H1 (cell line): ENCODE results near the gene UTP25. TPM values are rescaled to one million over a fixed set of nuclear protein-coding genes. Genes with fewer than 3 reads are reported as not detected.

Experiments
- CTCF ChIA-PET: fragments of 300-600 bp; sonication (Branson Sonifier 250); formaldehyde crosslinking; loops from one replicate; lab custom pipeline; 2021; ENCODE audit not compliant: partially characterized antibody; lab: Charles Lee
- POLR2A ChIA-PET: fragments of 300-600 bp; sonication (Branson Sonifier 250); formaldehyde crosslinking; loops from one replicate; lab custom pipeline; 2021; ENCODE audit warnings: inconsistent platforms; ENCODE audit not compliant: partially characterized antibody; lab: Charles Lee
- DNase-seq, 2 experiments: peaks; one replicate each; pipeline versions ENCODE4 v3.0.0 to v3.0.0-alpha.2; 2010 to 2022; ENCODE audit warnings: low spot score in 2 of 2, low read depth in 1 of 2, mixed read lengths in 1 of 2
- FAIRE-seq: peaks from 2 replicates; lab custom pipeline; 2011; peaks lifted over from hg19 to GRCh38; lab: Jason Lieb, UNC
- H2AFZ ChIP-seq: 2 replicates; pipeline ENCODE4 v1.8.1; 2012; ENCODE audit warnings: low read length, inconsistent platforms
- H2AK5ac ChIP-seq: 2 replicates; pipeline ENCODE4 v1.6.1; 2013; ENCODE audit warnings: low read depth, low read length
- H2BK120ac ChIP-seq: replicated peaks from 2 replicates; pipeline ENCODE3; 2013; ENCODE audit warnings: low read depth, low read length, inconsistent platforms
- H2BK12ac ChIP-seq: 2 replicates; pipeline ENCODE4 v1.6.1; 2013; ENCODE audit warnings: low read depth, low read length
- H2BK15ac ChIP-seq: 2 replicates; pipeline ENCODE4 v1.6.1; 2013; ENCODE audit warnings: low read length
- H2BK20ac ChIP-seq: 2 replicates; pipeline ENCODE4 v1.6.1; 2013; ENCODE audit warnings: low read length
- H2BK5ac ChIP-seq: 2 replicates; pipeline ENCODE4 v1.6.1; 2013; ENCODE audit warnings: low read depth, low read length
- H3K14ac ChIP-seq: 2 replicates; pipeline ENCODE4 v1.6.1; 2013; ENCODE audit warnings: inconsistent platforms; ENCODE audit not compliant: insufficient read length
- H3K18ac ChIP-seq: 2 replicates; pipeline ENCODE4 v1.6.1; 2013; ENCODE audit warnings: low read length; ENCODE audit errors: extremely low read depth
- H3K23ac ChIP-seq: 2 replicates; pipeline ENCODE4 v1.6.1; 2013; ENCODE audit warnings: inconsistent platforms; ENCODE audit not compliant: insufficient read length
- H3K23me2 ChIP-seq: 2 replicates; pipeline ENCODE4 v1.6.1; 2013; ENCODE audit warnings: low read depth, low read length
- H3K27ac ChIP-seq: 2 replicates; pipeline ENCODE4 v1.6.1; 2011; ENCODE audit warnings: low read depth, low read length, inconsistent platforms
- H3K27me3 ChIP-seq, 4 experiments: replicated peaks in 1 of 4; 1 replicate in 1 of 4; 2 replicates in 3 of 4; pipeline versions ENCODE4 v1.6.1 to v1.8.1; 2011 to 2013; ENCODE audit warnings: low read length in 3 of 4, mild to moderate bottlenecking in 3 of 4, inconsistent platforms in 2 of 4, mixed read lengths in 2 of 4, moderate library complexity in 1 of 4; ENCODE audit not compliant: control insufficient read depth in 3 of 4, insufficient read depth in 3 of 4; ENCODE audit errors: extremely low read depth in 1 of 4
- H3K36me3 ChIP-seq, 4 experiments: 2 replicates each; pipeline versions ENCODE4 v1.6.1 to v1.8.1; 2011 to 2013; ENCODE audit warnings: mild to moderate bottlenecking in 4 of 4, low read length in 3 of 4, moderate library complexity in 2 of 4, control low read depth in 1 of 4, inconsistent platforms in 1 of 4; ENCODE audit not compliant: insufficient read depth in 4 of 4, control insufficient read depth in 2 of 4
- H3K4ac ChIP-seq: replicated peaks from 2 replicates; pipeline ENCODE3; 2013; ENCODE audit warnings: low read length, low read depth, mixed read lengths, inconsistent platforms; ENCODE audit not compliant: insufficient read length
- H3K4me1 ChIP-seq, 4 experiments: replicated peaks in 1 of 4; 1 replicate in 1 of 4; 2 replicates in 3 of 4; pipeline versions ENCODE4 v1.6.1 to v1.8.1; 2011 to 2013; ENCODE audit warnings: low read length in 3 of 4, inconsistent platforms in 2 of 4, mixed read lengths in 1 of 4; ENCODE audit not compliant: insufficient read depth in 4 of 4, control insufficient read depth in 3 of 4
- H3K4me2 ChIP-seq, 2 experiments: 2 replicates each; pipeline versions ENCODE4 v1.6.1 to v1.8.1; 2011 to 2013; ENCODE audit warnings: low read depth in 2 of 2, low read length in 2 of 2, control low read depth in 1 of 2, inconsistent platforms in 1 of 2, mild to moderate bottlenecking in 1 of 2; ENCODE audit not compliant: insufficient read depth in 1 of 2
- H3K4me3 ChIP-seq, 4 experiments: fragments of 200-600, 300-600 bp in 1 of 4; sonication (generic), shearing (Covaris generic), sonication (Bioruptor Twin) in 1 of 4; 2 replicates each; pipeline versions ENCODE4 v1.5.1 to v1.8.1; 2011 to 2016; ENCODE audit warnings: low read length in 4 of 4, low read depth in 3 of 4, control low read depth in 2 of 4, inconsistent platforms in 2 of 4, mild to moderate bottlenecking in 2 of 4, mixed read lengths in 1 of 4, moderate library complexity in 1 of 4; ENCODE audit not compliant: insufficient read depth in 2 of 4; ENCODE audit errors: extremely low read depth in 1 of 4
- H3K56ac ChIP-seq: replicated peaks from 2 replicates; pipeline ENCODE3; 2013; ENCODE audit warnings: low read depth, mild to moderate bottlenecking, mixed read lengths, low read length, inconsistent platforms; ENCODE audit not compliant: insufficient read length
- H3K79me1 ChIP-seq: 2 replicates; pipeline ENCODE4 v1.6.1; 2013; ENCODE audit warnings: low read depth, low read length, control low read depth
- H3K79me2 ChIP-seq, 2 experiments: 2 replicates each; pipeline versions ENCODE4 v1.6.1 to v1.8.1; 2012 to 2013; ENCODE audit warnings: low read length in 2 of 2, mild to moderate bottlenecking in 2 of 2, inconsistent platforms in 1 of 2; ENCODE audit not compliant: insufficient read depth in 2 of 2, control insufficient read depth in 1 of 2
- H3K9ac ChIP-seq, 4 experiments: replicated peaks in 1 of 4; 1 replicate in 1 of 4; 2 replicates in 3 of 4; pipeline versions ENCODE4 v1.6.1 to v1.8.1; 2011 to 2013; ENCODE audit warnings: low read depth in 3 of 4, low read length in 3 of 4, control low read depth in 2 of 4, mild to moderate bottlenecking in 2 of 4, moderate library complexity in 2 of 4, inconsistent platforms in 1 of 4; ENCODE audit errors: extremely low read depth in 1 of 4
- H3K9me3 ChIP-seq, 2 experiments: 2 replicates each; pipeline versions ENCODE4 v1.6.1 to v1.8.1; 2012 to 2013; ENCODE audit warnings: mild to moderate bottlenecking in 2 of 2, moderate library complexity in 2 of 2, control low read depth in 1 of 2, inconsistent platforms in 1 of 2, low read depth in 1 of 2, low read length in 1 of 2, mixed read lengths in 1 of 2; ENCODE audit not compliant: insufficient read depth in 2 of 2
- H4K20me1 ChIP-seq, 2 experiments: replicated peaks in 1 of 2; 2 replicates each; pipeline versions ENCODE3 to v1.8.1; 2011 to 2013; ENCODE audit warnings: inconsistent platforms in 2 of 2, low read length in 2 of 2, mild to moderate bottlenecking in 1 of 2; ENCODE audit not compliant: insufficient read depth in 2 of 2, control insufficient read depth in 1 of 2
- H4K5ac ChIP-seq: 2 replicates; pipeline ENCODE4 v1.6.1; 2013; ENCODE audit warnings: low read length, low read depth, mixed read lengths, inconsistent platforms; ENCODE audit not compliant: insufficient read length
- H4K8ac ChIP-seq: 2 replicates; pipeline ENCODE4 v1.8.0; 2013; ENCODE audit warnings: mild to moderate bottlenecking, moderate library complexity, low read length, inconsistent platforms; ENCODE audit not compliant: insufficient read depth; ENCODE audit errors: extremely low read depth
- H4K91ac ChIP-seq: replicated peaks from 2 replicates; pipeline ENCODE3; 2013; ENCODE audit warnings: low read length, mixed read lengths, inconsistent platforms; ENCODE audit not compliant: insufficient read length
- NRF1 ChIP-seq: IDR thresholded peaks from 2 replicates; pipeline ENCODE4 v1.6.1; 2011; ENCODE audit warnings: mild to moderate bottlenecking, low read depth, low read length, improper control_type of control experiment
- POLR2A ChIP-seq, 2 experiments: IDR thresholded peaks; 1 replicate in 1 of 2; 2 replicates in 1 of 2; pipeline ENCODE4 v1.6.1; 2011; ENCODE audit warnings: low read depth in 2 of 2, low read length in 2 of 2, mild to moderate bottlenecking in 2 of 2; ENCODE audit errors: control extremely low read depth in 1 of 2
- TCF12 ChIP-seq: IDR thresholded peaks from 2 replicates; pipeline ENCODE4 v1.6.1; 2011; ENCODE audit warnings: low read depth, mild to moderate bottlenecking, low read length
- YY1 ChIP-seq: IDR thresholded peaks from 2 replicates; pipeline ENCODE4 v1.6.1; 2011; ENCODE audit warnings: low read depth, mild to moderate bottlenecking, low read length
- WGBS, 2 experiments: shearing (Covaris generic) in 1 of 2; methylation state at CpG; one replicate each; pipeline versions ENCODE4 v1.1.6 to v1.1.7; 2013 to 2015; ENCODE audit warnings: low lambda C conversion rate in 2 of 2, mixed read lengths in 2 of 2, inconsistent platforms in 1 of 2, low coverage in 1 of 2, missing lambda C conversion rate in 1 of 2; ENCODE audit not compliant: insufficient replicate concordance in 2 of 2, insufficient coverage in 1 of 2, insufficient read length in 1 of 2; ENCODE audit errors: extremely low coverage in 1 of 2, missing lambda C conversion rate in 1 of 2; 5-methylcytosine and 5-hydroxymethylcytosine counted together
- polyA plus RNA-seq, 7 experiments: library from polyadenylated mRNA; depleted of rRNA in 3 of 7; stranded (reverse) in 5 of 7; unstranded in 2 of 7; fragments of >200 nt in 5 of 7; fragments of 200-250 nt in 2 of 7; gene quantifications; 1 replicate in 5 of 7; 2 replicates in 1 of 7; 4 replicates in 1 of 7; pipeline versions ENCODE4 v1.2.1 to v1.2.3, GENCODE V29; 2011 to 2013; ENCODE audit warnings: missing spikeins in 2 of 7, mixed read lengths in 2 of 7
- total RNA-seq: library from RNA; stranded (reverse); fragmentation: NEBNext Ultra II Directional; extraction: Animal tissue kit (Norgen Biotek cat#: 25700); gene quantifications from 2 replicates; pipeline ENCODE4 v1.2.1, GENCODE V29; 2021
- TF ChIP-seq, protein P1 (sequence below): IDR thresholded peaks from 2 replicates; pipeline ENCODE4 v1.6.1; 2011; ENCODE audit warnings: low read depth, mild to moderate bottlenecking, low read length; ENCODE audit not compliant: insufficient read depth

Gene UTP25
- total and polyA plus RNA-seq, 2 of the 8 experiments (the other 6 are each of a cell fraction or from before 2014, with no cell fraction given) = 4.0 to 7.6 TPM

DNA sequence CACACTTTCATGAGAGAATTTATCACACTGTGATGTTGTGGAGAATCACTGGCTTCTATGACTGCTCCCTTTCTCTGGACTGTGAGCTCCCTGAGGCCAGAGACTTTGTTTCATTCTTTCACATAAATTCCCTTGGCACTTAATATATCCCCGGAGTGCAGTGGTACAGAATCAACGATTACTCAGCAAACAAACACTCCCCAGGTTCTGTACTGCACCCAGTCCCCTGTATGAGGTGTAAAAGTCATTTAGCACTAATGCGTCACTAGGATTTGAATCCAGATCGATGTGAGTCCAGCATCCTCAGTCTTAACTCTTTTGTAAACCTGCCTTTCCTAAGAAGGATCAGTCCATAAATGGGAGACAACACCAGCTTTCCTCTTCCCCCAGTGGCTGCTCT lies 6.8 kb upstream of the UTP25 start:
- H3K36me3 ChIP-seq = no peaks in the 10 kb centered on the region
- FAIRE-seq (no peak), DNase-seq (no peak)
- H3K23ac ChIP-seq = no peak overlapping the region
- no peak overlapping the region for H3K4me3 ChIP-seq
- H3K9ac ChIP-seq = no peak overlapping the region
- WGBS, 2 experiments = 90% methylated on average over 4 of the region's 4 CpGs; no CpG with 5 or more reads in 1 of the 2 experiments
- no peak overlapping the region for H2BK12ac ChIP-seq
- no peak overlapping the region for H4K91ac ChIP-seq
- CTCF ChIA-PET = interaction anchor here (0.8 to 11.7 kb wide), 5 partner anchors 11 to 189 kb away, joined by 3 to 254 read pairs (median 3); partner anchors contain the start of gene IRF6
- H2AK5ac ChIP-seq = no peak overlapping the region
- no peak overlapping the region for H3K4me2 ChIP-seq
- no peak overlapping the region for H2BK20ac ChIP-seq
- no peak overlapping the region for H3K56ac ChIP-seq
- no peak overlapping the region for H4K5ac ChIP-seq
- H2BK5ac ChIP-seq = no peak overlapping the region
- POLR2A ChIA-PET = no interaction called here
- H3K79me1 ChIP-seq = no peaks in the 10 kb centered on the region
- no peaks in the 10 kb centered on the region for H3K23me2 ChIP-seq
- H2BK120ac ChIP-seq = no peak overlapping the region
- no peak overlapping the region for H3K18ac ChIP-seq
- H4K8ac ChIP-seq = no peak overlapping the region
- no peak overlapping the region for H3K27ac ChIP-seq
- H3K4ac ChIP-seq = no peak overlapping the region
- H2AFZ ChIP-seq = no peak overlapping the region
- no peak overlapping the region for H2BK15ac ChIP-seq
- no peaks in the 10 kb centered on the region; a peak in 1 of 7 replicates for H3K27me3 ChIP-seq
- H3K79me2 ChIP-seq = no peaks in the 10 kb centered on the region
- peaks cover 0 to under 1% (median 0%) of the 10 kb centered on the region in 4 experiments; a peak in 3 of 7 replicates for H3K4me1 ChIP-seq
- no peaks in the 10 kb centered on the region for H4K20me1 ChIP-seq
- H3K9me3 ChIP-seq = no peaks in the 10 kb centered on the region
- no peak overlapping the region for H3K14ac ChIP-seq
- no peak for TF ChIP-seq YY1
- no peak for TF ChIP-seq NRF1
- TF ChIP-seq, protein P1, sequence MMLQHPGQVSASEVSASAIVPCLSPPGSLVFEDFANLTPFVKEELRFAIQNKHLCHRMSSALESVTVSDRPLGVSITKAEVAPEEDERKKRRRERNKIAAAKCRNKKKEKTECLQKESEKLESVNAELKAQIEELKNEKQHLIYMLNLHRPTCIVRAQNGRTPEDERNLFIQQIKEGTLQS = no peak
- no peak for TF ChIP-seq POLR2A (IDR thresholded peaks at IDR 0.05; ENCODE audit: control extremely low read depth in 1 of 2, low read depth in 2 of 2, low read length in 2 of 2)
- no peak for TF ChIP-seq TCF12
